Measurements from ENCODE around the gene TBC1D4.
"Not testable (repeated sequence)": the region's sequence is repeated elsewhere in the genome, so short reads cannot be mapped to it uniquely, and the experiment has no call there.

TBC1D4 gene

GRCh38 chr13:75250526-75251178, 231.3 kb downstream of the TBC1D4 start:
- no peak for DNase-seq (ENCODE audit: extremely low read depth, low read depth)
- no peak for TF ChIP-seq CTCF (IDR thresholded peaks at IDR 0.05; ENCODE audit: low read depth, low read length)

- DNase-seq (ENCODE audit: extremely low read depth, low read depth), result not testable (repeated sequence)
Measured at GRCh38 chr13:75245578-75245977, 236.4 kb downstream of the TBC1D4 start.

- not testable (repeated sequence) for DNase-seq (ENCODE audit: extremely low read depth, low read depth)
Measured at GRCh38 chr13:75240240-75240639, 241.7 kb downstream of the TBC1D4 start.

GRCh38 chr13:75236774-75237173, 245.2 kb downstream of the TBC1D4 start:
- DNase-seq (ENCODE audit: extremely low read depth, low read depth), result no peak
- TF ChIP-seq CTCF (IDR thresholded peaks at IDR 0.05; ENCODE audit: low read depth, low read length), result no peak

Data from AG09319 (cell line).